HepG2 (cell line): ENCODE data around the gene MRPS31.

Source experiments
- ASH2L ChIP-seq: fragments of 300-600, 200-600 bp; sonication (generic); IDR thresholded peaks from 2 replicates; pipeline ENCODE4 v1.7.0; 2017; ENCODE audit warnings: low read depth, mild to moderate bottlenecking, moderate library complexity, mixed read lengths, low read length; ENCODE audit not compliant: insufficient read length
- GRHL1 ChIP-seq: sonication (generic); formaldehyde crosslinking; conservative IDR thresholded peaks from 2 replicates; pipeline ENCODE4 v1.8.0; 2022; ENCODE audit warnings: missing genetic modification reagents
- GTF2F1 ChIP-seq: fragments of 150-350 bp; IDR thresholded peaks from 2 replicates; pipeline ENCODE4 v1.6.1; 2014; ENCODE audit warnings: low read length
- HDAC6 ChIP-seq: fragments of 200-600 bp; sonication (generic); IDR thresholded peaks from 2 replicates; pipeline ENCODE4 v1.7.0; 2017; ENCODE audit warnings: mild to moderate bottlenecking, antibody characterized with exemption, low read length, low read depth
- HMGXB4 ChIP-seq, 2 experiments: sonication (generic) in 1 of 2; formaldehyde crosslinking in 1 of 2; IDR thresholded peaks; 2 replicates each; pipeline versions ENCODE4 v1.4.0 to v1.6.1; 2018 to 2020; ENCODE audit warnings: missing genetic modification reagents in 2 of 2, borderline replicate concordance in 1 of 2, low read depth in 1 of 2, mild to moderate bottlenecking in 1 of 2, missing biosample characterization in 1 of 2
- KIAA2018 ChIP-seq: sonication (generic); formaldehyde crosslinking; IDR thresholded peaks from 2 replicates; pipeline ENCODE4 v1.5.0; 2020; ENCODE audit warnings: mild to moderate bottlenecking, missing genetic modification reagents, borderline replicate concordance

GRCh38 chr13:40777166-40777808 lies 6.3 kb upstream of the MRPS31 start:
- TF ChIP-seq ASH2L (peak; percentile 47), KIAA2018 (CRISPR knock-in tag) (no peak), HMGXB4 (CRISPR knock-in tag; IDR thresholded peaks at IDR 0.05; ENCODE audit: borderline replicate concordance in 1 of 2, low read depth in 1 of 2) (peak; percentile 52 to 56; a peak in 2 of 4 replicates), GTF2F1 (no peak), GRHL1 (no peak), HDAC6 (no peak)
